DMS 273 (cell line): ENCODE data around the gene GRXCR1.
A peak's percentile ranks its signal among the peaks of the same experiment; 100 is the strongest.

Experiments
- DNase-seq: peaks from one replicate; lab custom pipeline; 2025; ENCODE audit not compliant: unreplicated experiment; lab: John Stamatoyannopoulos, UW

Gene GRXCR1

DNA sequence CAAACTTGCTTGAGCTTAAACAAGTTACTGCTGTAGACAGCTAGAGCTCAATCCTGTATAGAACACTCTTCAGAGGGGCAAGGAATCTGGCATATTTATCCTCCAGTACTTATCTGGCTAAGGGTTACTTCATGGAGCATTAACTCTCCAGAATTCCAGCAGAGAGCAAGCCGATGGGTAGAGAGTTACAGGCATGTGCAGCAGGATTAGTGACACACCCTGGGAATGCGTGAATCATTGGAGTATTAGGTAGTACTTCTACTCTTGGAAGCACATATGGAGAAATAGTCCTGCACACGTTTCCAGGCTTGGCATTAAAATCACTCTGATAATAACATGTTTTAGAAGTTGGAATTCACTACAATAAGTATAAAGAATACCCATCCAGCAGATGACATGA, 35.4 kb downstream of the GRXCR1 start:
- DNase-seq: no peak

DNA sequence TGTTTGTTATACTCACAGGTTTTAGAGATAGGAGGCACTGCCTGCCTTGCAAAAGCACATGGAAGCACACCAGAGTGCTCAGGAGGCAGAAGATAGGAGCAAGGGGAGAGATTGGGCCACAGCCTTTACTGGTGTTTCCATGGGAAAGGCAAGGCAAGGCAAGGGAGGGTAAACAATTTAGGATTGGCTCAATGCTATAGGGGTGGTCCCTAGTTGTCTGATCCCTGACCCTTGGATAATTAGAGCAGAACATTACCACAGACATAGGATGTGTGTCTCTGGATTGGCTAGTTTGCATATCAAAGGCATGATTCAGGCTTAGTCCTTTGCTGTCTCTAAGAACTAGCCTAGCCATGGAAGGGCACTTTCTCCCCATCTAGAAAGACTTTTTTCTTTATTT, 36.1 kb downstream of the GRXCR1 start:
- DNase-seq: no peak

DNA sequence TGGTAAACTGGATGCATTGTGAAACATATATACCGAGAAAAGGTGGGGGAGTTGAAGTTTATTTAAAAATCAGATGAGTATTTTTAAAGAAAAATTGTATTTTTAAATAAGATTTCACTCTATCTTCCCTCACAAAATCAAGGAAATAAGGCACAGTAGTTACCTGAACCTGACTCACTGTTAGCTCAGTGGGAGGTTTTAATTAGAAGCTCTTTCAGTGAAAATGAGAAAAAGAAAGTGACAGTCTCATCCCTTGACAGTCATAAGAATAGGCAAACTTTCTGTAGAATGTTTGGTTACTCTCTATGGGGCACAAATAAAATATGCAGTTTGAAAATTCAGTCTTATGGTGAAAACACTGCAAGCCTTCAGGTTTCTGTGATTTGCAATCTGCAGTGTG, 49.7 kb downstream of the GRXCR1 start:
- no peak for DNase-seq

DNA sequence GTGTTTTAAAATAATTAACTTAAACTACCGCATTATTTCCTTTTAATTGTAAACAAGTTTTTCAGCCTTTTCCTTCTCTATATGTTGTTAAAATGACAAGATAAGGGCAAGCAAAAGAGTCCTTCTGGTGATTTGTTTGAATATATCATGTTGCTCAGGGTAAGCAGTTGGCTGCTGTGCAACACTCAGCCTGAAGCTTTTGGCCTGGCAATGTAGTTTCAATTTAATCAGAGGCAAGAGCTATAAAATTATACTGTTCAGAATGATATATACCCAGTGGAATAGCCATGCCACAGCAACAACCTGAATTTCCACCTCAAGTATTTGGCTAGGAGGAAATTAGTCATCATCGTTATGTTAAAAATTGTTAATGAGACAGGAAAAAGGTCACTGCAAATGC, 53.4 kb downstream of the GRXCR1 start:
- DNase-seq: no peak

GRCh38 chr4:42953321-42953720, 60.8 kb downstream of the GRXCR1 start:
- DNase-seq: peak; percentile 24

DNA sequence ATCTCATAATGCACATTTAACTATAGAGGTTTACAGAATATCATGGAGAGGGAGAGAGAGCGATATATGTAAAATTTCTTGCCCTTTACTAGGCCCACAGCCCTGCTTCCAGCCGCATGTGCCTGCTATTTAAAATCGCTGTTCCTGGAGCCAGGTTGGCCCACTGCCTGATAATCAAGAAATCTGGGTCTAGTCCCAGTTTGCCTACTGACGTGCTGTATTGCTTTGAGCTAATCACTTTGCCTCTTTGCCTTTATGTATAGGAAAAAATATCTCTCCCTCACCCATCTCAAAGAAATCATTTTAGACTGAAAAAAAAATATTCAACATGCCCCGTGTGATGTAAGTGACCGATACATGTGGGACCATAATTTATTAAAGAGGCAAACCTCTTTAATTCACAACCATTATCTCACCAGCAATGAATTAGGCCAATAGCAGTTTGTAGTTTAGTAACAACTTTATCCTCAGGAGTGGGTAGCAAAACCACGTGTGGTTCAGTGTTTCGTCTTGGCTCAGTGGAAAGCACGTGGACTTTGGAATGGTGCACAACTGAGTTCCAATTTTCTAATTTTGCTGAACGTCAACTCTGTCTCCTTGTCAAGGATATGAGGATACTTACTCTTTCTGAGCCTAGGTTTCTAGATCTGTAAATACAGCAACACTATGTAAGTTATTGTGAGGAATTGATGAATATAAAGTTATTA, 62.6 kb downstream of the GRXCR1 start:
- DNase-seq: peak; percentile 46

- DNase-seq: peak; percentile 15
Measured at GRCh38 chr4:42955746-42956505, 63.4 kb downstream of the GRXCR1 start.

DNA sequence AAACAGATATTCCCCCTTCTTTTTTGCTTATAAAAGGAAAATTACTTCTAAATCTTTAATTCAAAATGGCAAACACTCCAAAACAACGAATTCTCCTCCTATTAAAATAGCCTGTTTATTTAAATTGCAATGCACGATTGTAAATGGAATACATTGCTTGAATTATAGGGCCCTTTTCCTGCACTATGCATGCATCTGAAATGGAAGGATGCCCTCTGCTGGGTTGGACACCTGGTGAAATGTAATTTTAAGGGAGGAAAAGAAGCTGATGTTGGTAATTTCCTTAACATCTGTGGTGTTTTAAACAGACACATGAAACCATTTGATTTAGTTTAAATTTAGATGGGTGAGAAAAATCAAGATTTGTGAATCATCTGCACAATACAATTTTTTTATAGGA, 72.8 kb downstream of the GRXCR1 start:
- DNase-seq: peak; percentile 20

- DNase-seq: no peak
Measured at GRCh38 chr4:42985976-42986375, 93.5 kb downstream of the GRXCR1 start.

GRCh38 chr4:42995343-42995944, 102.9 kb downstream of the GRXCR1 start:
- DNase-seq: peak; percentile 27

GRCh38 chr4:43008793-43009192, 116.3 kb downstream of the GRXCR1 start:
- no peak for DNase-seq

DNA sequence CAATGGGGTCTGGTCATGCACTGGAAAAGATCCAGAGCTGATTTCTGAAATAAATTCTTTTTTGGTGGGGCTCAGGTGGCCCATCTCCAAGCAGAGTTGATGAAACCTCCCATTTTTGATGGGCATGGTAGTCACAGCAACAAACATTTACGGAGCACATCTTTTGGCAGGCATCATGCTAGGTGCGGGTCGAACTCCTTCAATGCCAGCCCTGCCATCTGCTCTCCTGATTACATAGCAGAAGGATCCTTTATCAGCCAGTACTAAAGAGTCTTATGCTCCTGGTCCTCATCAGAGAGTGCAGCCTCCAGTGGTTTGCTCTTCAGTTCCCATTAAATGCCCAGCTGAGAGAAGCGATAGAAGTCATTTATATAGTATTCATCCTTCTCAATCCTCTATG, 121.7 kb downstream of the GRXCR1 start:
- peak; percentile 1 for DNase-seq

- DNase-seq: no peak
Measured at GRCh38 chr4:43041632-43042031, 149.1 kb downstream of the GRXCR1 start.

- no peak for DNase-seq
Measured at GRCh38 chr4:43047058-43047457, 154.5 kb downstream of the GRXCR1 start.

DNA sequence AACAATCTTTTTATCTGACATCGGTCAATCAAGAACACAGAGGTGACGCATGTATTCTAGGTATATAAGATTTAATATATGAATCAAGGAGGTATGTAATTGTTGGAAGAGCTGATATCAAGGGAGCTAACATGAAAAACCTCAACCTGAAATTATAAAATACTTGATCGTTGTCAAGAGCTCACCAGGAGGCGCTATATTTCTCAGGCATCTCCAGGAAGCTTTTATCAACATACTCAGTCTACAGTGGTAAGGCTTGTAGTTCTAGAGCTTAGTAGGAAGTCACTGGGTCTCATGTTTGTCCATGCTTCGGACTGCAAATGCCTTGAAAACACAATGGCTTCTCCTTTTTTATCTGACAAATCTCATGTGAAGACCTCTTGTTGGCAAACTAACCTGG, 156.1 kb downstream of the GRXCR1 start:
- DNase-seq: no peak

GRCh38 chr4:43049326-43049725, 156.8 kb downstream of the GRXCR1 start:
- no peak for DNase-seq

DNA sequence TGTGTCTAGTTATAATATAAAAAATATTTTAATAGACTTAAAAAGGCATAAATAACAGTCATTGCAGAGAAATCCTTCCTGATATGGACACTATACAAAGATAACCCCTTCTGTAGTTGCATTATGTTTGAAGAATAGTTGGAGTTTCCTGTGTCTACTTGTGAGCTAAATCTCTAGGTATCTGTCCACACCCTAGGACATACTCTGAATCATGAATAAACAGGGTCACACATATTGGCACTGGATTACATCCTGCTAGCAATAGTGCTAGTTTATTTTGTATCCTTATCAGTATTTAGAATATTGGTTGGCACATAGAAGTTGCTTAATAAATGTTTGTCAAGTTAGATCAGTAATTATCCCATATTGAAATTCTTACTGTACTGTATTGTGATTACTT, 173.9 kb downstream of the GRXCR1 start:
- DNase-seq: no peak

GRCh38 chr4:43071069-43071468, 178.6 kb downstream of the GRXCR1 start:
- no peak for DNase-seq
